Vein endothelial cell (primary cell): ENCODE measurements around the gene CYSLTR1. TPM values are rescaled to one million over a fixed set of nuclear protein-coding genes. Genes with fewer than 3 reads are reported as not detected.

Experiments
- total RNA-seq: library from RNA; depleted of rRNA; stranded (reverse); fragments of >200 nt; gene quantifications from 2 replicates; pipeline ENCODE4 v1.2.3, GENCODE V29; 2012

The CYSLTR1 gene
- not detected in 2 replicates for total RNA-seq

GRCh38 chrX:78327370-78328086, at the start of gene CYSLTR1:
Gene CYSLTR1 (minus strand): TSS chrX:78327611. CDS start chrX:78273746, 53,865 bp downstream.

Other genes starting within 250 kb of the CYSLTR1 start
- 256 and 374 TPM in 2 replicates for gene PGK1, start 223.4 kb downstream of the CYSLTR1 start, total RNA-seq
- gene TAF9B, start 188.0 kb downstream of the CYSLTR1 start, total RNA-seq = 23.2 and 28.1 TPM in 2 replicates